CD4-positive, alpha-beta T cell treated with Interleukin-21 for 1 hour (primary cell): ENCODE measurements around the gene TXNRD1.
"Not testable (repeated sequence)": the region's sequence is repeated elsewhere in the genome, so short reads cannot be mapped to it uniquely, and the experiment has no call there.

Experiments used
- DNase-seq: peaks from one replicate; pipeline ENCODE4 v3.0.0-alpha.2; 2020

The TXNRD1 gene

DNA sequence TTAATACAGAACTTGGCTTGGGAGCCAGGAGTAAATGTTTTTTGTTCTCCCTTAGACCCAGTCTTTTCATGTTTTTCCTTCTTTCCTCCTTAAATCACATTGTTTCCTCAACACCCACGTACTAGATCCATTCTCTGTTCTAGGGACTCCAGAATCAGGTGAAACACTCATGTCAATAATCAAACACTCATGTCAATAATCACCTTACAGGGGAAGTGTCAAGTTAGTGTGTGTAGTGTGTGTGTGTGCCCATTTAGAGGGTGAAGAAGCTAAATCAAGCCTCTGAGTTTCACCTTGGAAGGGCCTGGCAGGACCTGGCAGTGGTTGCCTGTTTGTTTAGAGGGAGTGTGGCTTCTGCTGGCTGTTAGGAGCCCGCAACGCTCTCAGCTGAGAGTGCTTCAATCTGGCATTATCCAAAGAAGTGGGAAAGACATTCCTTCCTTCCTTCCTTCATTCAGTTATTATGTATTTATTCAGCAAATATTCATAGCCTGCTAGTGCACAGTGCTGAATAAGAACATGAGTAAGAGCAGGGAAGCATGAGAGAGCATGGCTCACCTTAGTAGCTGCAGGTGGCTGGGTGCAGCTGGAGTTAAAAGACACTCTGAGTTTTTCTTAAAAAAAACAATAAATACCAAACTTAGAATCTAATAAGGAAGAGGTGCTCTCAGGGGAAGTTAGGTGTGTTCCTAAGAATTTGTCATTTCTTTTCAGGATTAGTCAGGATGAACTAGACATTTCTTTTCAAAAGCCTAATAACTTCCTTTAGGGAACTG is 70.3 kb downstream of the TXNRD1 start:
- no peak for DNase-seq

DNA sequence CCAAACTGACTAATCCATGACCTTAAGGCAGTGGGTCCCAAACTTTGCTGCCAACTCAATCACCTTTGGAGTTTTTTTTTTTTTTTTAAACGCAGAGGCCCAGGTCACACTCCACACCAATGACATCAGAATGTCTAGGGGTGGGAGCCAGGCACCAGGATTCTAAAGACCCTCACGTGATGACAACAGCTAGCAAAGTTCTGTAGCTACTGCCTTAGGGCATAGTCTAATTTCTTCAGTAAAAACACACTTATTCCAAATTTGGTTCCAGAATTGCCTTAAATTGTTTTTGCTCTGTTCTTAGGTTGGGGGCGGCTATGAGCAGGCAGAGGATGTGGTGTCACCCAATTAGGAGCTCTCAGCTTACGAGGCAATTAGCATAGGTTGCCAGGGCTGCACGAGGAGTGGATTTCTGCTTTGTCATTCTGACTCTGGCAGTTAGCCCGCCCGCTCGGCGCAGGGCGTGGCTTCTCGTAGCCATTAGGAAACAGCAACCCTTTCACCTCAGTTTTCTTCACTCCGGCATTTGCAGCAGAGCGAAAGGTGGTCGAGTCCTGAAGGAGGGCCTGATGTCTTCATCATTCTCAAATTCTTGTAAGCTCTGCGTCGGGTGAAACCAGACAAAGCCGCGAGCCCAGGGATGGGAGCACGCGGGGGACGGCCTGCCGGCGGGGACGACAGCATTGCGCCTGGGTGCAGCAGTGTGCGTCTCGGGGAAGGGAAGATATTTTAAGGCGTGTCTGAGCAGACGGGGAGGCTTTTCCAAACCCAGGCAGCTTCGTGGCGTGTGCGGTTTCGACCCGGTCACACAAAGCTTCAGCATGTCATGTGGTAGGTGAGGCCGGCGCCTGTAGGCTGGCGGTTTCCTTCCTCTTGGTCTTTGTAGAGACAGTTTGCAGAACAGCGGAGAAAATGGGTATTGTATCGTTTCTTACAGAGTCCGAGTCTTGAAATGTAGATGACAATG is 71.2 kb downstream of the TXNRD1 start:
- peak; percentile 91 for DNase-seq

DNA sequence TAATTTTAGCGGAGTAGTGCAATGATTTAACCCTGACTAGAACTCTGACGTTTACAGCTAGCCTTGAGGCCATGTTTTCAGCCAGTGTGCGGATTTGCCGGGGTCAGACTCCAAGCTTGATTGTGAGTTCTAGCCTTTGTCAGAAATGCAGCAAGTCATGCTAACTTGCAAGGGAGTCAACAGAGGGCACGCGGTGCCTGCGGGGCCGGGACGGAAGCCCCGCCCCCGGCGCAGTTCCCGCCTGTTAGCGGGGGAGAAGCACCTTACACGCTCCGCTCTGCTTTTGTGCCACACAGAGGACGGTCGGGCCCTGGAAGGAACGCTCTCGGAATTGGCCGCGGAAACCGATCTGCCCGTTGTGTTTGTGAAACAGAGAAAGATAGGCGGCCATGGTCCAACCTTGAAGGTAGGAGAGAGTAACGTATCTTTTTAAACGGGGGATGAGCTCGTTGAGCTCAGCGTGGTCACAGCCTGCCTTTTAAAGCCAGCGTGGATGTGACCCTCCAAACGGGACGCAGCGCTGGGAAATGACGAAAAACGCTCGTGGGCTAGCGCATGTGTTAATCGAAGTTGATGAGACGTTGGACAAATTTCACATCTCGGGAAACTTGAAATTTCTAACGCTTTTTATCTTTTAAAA is 73.2 kb downstream of the TXNRD1 start:
- DNase-seq = peak; percentile 88

DNA sequence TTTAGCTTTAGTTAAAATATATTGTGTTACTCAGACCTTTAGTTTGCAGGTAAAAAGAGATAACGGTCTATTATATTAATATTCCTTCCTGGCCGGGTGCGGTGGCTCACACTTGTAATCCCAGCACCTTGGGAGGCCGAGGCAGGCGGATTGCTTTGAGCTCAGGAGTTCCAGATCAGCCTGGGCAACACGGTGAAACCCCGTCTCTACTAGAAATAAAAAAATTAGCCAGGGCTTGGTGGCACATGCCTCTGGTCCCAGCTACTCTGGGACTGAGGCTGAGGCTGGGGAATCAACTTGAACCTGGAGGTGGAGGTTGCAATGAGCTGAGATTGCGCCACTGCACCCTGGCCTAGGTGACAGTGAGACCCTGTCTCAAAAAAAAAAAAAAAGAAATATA is 74.7 kb downstream of the TXNRD1 start:
- no peak for DNase-seq

DNA sequence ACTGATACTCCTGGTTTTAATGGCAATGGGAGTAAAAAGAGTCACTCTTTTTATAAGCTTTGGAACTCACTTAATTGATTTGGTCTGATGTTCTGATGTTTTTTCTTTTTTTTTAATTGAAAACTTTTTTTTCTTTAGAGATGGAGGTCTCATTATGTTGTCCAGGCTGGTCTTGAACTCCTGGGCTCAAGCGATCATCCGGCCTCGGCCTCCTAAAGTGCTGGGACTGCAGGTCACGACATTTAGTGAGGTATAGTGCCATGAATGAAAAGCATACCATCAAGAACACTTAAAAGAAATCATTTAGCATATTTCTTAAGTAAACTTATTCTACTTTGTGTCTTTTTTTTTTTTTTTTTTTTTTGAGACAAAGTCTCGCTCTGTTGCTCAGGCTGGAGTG is 75.3 kb downstream of the TXNRD1 start:
- DNase-seq = no peak

DNA sequence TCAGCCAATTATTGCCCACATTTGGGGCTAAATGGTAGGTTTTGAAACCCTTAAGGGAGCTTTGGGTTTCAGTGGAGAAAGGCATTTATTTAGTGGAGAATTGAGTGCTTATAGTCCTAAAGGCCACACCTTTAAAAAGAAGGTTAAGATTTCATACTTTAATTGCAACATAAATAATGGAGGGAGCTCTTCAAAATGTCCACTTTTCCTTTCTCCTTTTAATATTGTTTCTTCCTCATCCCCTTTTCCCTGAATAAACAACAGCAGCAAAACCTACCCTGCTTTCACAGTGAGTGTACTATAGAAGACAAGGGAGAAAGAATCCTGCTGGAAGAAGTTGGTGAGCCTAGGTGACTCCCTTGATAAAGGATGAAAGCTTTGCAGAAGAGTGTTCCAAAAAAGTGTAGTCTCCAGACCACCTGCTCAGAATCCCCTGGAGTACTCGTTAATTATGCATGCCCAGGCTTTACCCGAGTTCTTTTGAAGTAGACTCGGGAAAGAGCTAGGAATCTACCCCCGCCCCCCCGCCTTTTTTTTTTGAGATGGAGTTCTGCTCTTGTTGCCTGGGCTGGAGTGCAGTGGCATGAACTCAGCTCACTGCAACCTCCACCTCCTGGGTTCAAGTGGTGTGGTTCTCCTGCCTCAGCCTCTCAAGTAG is 76.4 kb downstream of the TXNRD1 start:
- DNase-seq = no peak

DNA sequence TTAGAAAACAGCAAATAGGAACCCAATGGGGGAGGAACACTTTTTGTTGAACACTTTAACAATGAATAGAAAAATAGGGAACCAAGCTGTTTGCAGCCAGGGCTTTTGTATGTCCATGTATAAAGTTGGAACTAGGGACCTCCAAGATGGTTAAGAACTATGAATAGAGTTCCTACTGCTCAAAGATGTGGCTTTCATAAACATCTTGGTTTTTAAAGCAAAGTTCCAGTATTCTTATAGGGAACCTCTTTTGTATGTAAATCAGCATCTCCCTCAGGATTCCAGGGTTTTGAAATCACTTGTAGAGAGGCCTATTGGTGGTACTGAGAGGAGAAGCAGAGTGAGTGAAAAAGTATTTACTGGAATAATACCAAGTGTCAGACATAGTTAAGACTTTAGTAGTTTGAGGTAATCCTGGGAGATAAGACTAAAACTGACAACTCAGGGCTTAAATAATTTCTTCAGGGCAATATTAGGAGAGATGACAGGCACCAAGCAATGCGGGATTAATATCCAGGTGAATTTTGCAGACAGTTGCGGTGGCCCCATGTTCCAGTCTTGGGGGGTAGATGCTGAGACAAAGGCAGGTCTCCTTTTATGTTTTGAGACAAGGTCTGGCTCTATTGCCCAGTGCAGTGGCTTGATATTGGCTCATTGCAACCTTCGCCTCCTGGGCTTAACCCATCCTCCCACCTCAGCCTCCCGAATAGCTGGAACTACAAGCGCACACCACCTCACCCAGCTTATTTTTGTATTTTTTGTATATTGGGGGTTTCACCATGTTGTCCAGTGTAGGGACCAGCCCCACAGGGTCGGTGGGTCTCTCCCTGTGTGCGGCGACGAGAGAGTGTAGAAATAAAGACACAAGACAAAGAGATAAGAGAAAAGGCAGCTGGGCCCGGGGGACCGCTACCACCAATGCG is 77.6 kb downstream of the TXNRD1 start:
- no peak for DNase-seq

DNA sequence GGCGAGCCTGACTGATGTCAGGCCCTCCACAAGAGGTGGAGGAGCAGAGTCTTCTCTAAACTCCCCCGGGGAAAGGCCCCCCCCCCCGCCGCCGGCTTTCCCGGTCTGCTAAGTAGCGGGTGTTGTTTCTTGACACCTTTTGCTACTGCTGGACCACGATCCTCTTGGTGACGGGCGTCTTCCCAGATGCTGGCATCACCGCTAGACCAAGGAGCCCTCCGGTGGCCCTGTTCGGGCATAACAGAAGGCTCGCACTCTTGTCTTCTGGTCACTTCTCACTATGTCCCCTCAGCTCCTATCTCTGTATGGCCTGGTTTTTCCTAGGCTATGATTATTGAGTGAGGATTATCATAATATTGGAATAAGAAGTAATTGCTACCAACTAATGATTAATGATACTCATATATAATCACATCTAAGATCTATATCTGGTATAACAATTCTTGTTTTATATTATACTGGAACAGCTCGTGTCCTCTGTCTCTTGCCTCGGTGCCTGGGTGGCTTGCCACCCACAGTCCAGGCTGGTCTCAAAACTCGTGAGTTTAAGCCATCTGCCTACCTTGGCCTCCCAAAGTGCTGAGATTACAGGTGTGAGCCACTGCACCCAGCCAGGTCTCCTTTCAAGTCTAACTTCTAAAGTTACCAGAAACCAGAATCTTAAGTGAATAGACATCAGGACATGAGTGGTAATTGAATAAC is 78.7 kb downstream of the TXNRD1 start:
- not testable (repeated sequence) for DNase-seq

DNA sequence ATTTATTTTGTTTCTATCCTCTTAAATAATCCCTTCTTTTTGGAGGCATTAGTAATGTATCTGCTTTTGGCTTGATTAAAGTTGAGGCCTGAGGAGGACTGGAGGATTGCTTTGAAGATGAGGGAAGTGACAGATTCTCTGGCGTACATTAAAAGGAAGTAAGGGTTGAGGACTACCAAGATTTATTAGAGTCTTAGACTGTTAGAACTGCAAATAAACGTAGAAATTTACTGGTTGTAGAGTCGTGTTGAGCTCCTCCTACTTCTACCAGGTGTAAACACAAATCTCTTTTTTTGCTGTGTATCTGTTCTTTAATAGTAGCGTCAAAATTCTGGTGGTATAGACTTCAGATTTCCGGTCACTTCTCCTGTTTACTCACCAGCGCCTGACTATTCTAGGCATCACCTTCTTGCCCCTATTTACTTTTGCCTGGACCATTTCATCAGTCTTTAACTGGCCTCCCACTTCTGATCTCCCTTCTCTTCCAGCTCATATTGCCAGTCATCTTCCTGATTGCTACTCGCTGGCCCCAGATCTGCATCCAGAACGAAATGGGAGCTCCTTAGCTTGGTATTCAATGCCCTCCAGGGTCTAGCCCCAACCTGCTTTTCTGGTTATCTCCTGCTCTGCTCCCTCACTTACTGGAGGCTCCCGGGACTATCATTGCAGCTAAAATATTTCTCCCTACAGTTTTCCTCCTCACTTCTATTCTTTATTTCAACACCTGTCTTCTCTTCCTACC is 79.5 kb downstream of the TXNRD1 start:
- DNase-seq = no peak

DNA sequence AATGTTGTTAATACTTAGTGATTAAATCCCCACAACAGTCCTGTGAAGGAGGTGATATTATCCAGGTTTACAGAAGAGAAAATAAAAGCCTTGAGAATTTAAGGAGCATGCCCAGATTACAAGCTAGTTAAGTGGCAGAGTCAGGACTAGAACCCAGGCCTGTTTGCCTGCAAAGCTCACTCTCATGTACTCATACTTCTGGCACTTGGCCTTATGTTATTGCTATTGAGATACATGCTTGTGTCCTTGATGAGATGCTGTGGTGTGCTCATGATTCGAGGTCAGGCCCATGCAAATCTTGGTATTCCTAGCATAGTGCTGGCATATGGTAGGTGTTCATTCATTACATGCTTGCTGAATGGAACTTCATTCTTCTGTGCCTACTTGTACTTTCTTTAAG is 80.4 kb downstream of the TXNRD1 start:
- DNase-seq = no peak

DNA sequence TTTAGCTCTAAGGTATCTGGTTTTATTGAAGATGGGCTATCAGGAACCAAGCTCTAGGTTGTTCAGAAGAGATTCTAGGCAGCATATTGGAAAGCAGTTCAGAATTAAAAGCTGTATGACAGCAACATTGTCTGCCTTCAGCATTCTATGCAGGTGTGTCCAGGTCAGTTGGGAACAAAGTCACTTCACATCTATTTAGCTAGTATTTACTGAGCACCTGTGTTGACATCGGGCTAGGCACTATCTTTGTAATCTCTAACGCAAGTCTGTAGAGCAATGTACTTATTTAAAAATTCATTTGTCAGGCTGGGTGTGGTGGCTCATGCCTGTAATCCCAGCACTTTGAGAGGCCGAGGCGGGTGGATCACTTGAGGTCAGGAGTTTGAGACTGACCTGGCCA is 81.1 kb downstream of the TXNRD1 start:
- DNase-seq = no peak

DNA sequence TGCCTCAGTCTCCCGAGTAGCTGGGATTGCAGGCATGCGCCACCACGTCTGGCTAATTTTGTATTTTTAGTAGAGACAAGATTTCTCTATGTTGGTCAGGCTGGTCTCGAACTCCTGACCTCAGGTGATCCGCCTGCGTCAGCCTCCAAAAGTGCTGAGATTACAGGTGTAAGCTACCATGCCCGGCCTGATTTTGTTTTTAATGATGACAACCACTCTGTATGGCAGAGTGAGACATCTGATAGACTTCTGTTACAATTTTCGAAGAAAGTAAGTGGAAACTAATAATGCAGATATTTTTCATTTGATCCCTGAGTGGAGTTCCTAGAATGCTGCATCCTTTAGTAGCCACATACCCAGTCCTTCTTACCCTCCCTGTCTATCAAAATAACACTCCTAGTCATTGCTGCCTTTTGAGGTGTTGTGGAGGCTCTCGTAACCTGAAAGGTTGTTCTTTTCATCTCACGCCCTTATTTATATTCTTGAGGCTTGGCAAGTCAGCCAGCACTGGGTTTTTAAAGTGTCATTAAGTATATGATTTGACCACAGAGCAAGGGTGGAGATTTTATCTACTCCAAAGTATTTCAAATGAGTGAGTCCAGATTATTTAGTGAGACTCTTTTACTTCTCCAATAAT is 82.0 kb downstream of the TXNRD1 start:
- no peak for DNase-seq

DNA sequence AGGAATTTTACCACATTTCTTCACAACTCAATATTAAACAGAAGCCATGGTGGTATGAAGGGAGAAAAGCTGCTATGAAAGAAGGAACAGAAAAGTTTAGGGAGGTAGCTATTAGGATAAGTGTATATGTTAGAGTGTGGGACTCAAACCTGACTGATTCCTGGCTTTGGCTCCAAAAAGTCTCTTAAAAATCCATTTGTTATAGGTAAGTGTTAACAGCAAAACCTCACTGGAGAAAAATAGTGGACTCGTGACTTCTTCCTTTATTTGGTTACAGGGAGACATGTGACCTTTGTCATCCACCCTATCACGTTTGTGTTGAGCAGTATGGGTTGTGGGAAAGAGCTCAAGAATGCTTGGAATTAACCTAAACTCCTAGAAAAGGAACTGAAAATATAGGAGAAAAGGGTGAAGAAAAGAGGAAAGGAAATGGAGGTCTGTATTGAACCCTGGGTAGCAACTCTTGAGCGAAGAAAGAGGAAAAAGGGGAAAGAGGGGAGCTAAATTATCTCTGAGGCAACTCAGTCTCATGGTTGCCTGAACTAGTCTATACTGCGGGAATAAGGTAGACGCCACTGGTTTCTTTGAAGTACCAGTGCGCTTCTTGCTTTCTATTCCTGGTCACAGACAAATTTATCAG is 84.4 kb downstream of the TXNRD1 start:
- DNase-seq = no peak

DNA sequence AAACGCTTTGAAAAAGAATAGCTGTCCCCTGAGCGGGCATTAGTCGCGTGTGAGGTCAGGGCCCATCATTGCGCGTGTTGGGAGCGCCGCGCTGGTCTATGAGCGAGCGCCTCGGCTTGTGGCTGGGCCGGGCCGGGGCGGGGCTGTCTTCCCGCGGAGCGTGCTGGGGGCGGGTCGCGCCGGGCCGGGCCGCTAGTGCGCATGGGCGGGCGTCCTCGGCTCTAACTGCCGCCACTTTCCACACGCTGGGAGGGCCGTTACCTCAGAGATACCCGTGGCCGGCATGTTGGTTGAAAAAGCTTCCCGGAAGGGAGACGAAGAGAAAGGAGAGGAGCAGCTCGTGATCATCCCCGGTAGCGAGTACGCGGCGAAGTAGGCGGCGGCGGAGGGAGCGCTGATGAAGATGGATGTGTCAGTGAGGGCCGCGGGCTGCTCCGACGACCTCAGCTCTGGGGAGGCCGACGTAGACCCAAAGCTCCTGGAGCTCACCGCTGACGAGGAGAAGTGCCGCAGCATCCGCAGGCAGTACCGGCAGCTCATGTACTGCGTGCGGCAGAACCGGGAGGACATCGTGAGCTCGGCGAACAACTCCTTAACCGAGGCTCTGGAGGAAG is 88.1 kb downstream of the TXNRD1 start, which contains the start of gene EID3:
EID3 (plus strand) TSS at position 202 of the 614 bp plus-strand sequence; CDS start at position 398, 196 bp downstream.
- peak; percentile 93 for DNase-seq

DNA sequence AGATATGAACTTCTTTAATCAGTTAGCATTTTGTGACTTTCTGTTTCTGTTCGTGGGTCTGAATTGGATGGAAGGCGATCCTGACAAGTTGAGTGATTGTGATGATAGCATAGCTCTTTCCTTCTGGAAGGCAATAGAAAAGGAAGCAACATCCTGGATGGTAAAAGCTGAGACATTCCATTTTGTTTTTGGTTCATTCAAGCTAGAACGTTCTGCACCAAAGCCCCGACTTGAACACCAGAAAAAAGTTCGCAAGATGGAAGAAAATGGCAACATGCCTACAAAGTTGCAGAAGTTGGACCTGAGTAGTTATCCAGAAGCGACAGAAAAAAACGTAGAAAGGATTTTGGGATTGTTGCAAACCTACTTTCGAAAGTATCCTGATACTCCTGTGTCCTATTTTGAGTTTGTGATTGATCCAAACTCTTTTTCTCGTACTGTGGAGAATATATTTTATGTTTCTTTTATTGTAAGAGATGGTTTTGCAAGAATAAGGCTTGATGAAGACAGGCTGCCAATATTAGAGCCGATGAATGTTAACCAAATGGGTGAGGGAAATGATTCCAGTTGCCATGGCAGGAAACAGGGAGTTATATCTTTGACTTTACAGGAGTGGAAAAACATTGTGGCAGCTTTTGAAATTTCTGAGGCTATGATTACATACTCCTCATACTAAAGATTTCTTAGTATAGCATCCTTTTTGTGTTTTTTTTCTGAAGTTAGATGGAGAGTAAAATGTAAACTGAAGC is 88.9 kb downstream of the TXNRD1 start:
- no peak for DNase-seq

DNA sequence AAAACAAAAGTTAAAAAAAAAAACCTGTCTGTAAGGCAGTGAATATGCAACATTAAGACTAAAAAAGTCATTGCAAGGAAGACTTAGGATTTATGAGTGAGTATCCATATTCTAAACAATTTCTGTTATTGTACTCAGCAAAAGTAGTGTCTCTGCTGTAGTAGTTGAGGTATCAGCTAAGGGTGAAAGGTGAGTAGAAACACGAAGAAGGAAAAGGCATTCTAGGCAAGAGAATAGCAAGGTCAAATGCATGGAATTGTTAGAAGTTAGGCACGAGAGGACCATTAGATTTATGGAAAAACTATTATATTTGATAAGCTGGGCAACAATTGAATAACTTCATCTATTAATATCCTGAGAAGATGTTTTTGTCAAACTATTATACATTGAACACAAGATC is 89.8 kb downstream of the TXNRD1 start:
- no peak for DNase-seq

DNA sequence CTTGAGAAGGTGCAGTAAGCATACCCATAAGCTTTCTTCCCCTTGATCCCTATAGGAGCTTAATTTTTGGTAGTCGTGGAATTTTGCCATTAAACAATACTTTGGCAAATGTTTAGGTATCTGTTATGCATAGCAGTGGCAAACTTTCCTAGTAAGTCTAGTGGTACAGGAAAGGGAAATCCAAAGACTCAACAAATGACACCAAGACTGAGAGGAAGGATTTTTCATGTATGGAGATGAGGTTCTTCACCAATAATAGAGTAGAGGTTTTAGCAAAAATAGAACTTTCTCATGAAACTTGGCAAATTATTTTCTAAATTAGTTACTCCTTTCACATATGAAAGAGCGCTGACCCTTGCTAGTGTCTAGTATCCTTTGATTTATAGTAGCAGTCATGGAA is 90.8 kb downstream of the TXNRD1 start:
- DNase-seq = no peak
